Liver (tissue), 9 donors: Measurements from ENCODE around the gene PODN. TPM values are rescaled to one million over a fixed set of nuclear protein-coding genes. Genes with fewer than 3 reads are reported as not detected.

ENCODE experiments used
- DNase-seq: peaks from one replicate; pipeline ENCODE4 v3.0.0-alpha.2; 2017; ENCODE audit warnings: low spot score
- H3K27ac ChIP-seq, 2 donors: one replicate each; pipeline ENCODE4 v1.7.0; 2013; ENCODE audit warnings: inconsistent platforms in 2 of 2, low read length in 2 of 2, control low read depth in 1 of 2, low read depth in 1 of 2, mild to moderate bottlenecking in 1 of 2
- H3K27me3 ChIP-seq, 4 donors: one replicate each; pipeline versions ENCODE4 v1.6.1 to v1.7.0; 2013; ENCODE audit warnings: low read length in 3 of 4, inconsistent platforms in 1 of 4, mild to moderate bottlenecking in 1 of 4, moderate library complexity in 1 of 4; ENCODE audit not compliant: control insufficient read depth in 4 of 4, insufficient read depth in 4 of 4
- H3K36me3 ChIP-seq, 4 donors: one replicate each; pipeline versions ENCODE4 v1.6.1 to v1.7.0; 2013; ENCODE audit warnings: low read length in 3 of 4, mild to moderate bottlenecking in 3 of 4, low read depth in 1 of 4, moderate library complexity in 1 of 4; ENCODE audit not compliant: control insufficient read depth in 4 of 4, insufficient read depth in 3 of 4
- H3K4me1 ChIP-seq, 4 donors: one replicate each; pipeline versions ENCODE4 v1.6.1 to v1.7.0; 2013; ENCODE audit warnings: low read length in 3 of 4, mild to moderate bottlenecking in 3 of 4, moderate library complexity in 1 of 4; ENCODE audit not compliant: control insufficient read depth in 4 of 4, insufficient read depth in 4 of 4
- H3K4me3 ChIP-seq, 3 donors: one replicate each; pipeline versions ENCODE4 v1.6.1 to v1.7.0; 2013; ENCODE audit warnings: low read length in 3 of 3, control low read depth in 1 of 3, low read depth in 1 of 3, mild to moderate bottlenecking in 1 of 3
- H3K9ac ChIP-seq, 2 donors: one replicate each; pipeline ENCODE4 v1.7.0; 2013; ENCODE audit warnings: low read length in 2 of 2, mild to moderate bottlenecking in 2 of 2, moderate library complexity in 2 of 2, control low read depth in 1 of 2, low read depth in 1 of 2
- H3K9me3 ChIP-seq, 4 donors: one replicate each; pipeline versions ENCODE4 v1.6.1 to v1.7.0; 2013; ENCODE audit warnings: low read length in 3 of 4; ENCODE audit not compliant: control insufficient read depth in 4 of 4
- ATF3 ChIP-seq: IDR thresholded peaks from 2 replicates; pipeline ENCODE4 v1.6.1; 2016; ENCODE audit warnings: antibody characterized with exemption
- CTCF ChIP-seq: fragments of 150-350 bp; IDR thresholded peaks from 2 replicates; pipeline ENCODE4 v1.5.1; 2017; ENCODE audit warnings: improper control_type of control experiment, low read depth, low read length; ENCODE audit not compliant: missing input control
- EGR1 ChIP-seq, 2 donors: IDR thresholded peaks; 2 replicates each; pipeline ENCODE4 v1.6.1; 2016 to 2018; ENCODE audit warnings: antibody characterized with exemption in 2 of 2, low read depth in 2 of 2
- FOXA1 ChIP-seq: IDR thresholded peaks from 2 replicates; pipeline ENCODE4 v1.6.1; 2016; ENCODE audit warnings: antibody characterized with exemption
- FOXA2 ChIP-seq: IDR thresholded peaks from 2 replicates; pipeline ENCODE4 v1.6.1; 2016; ENCODE audit warnings: antibody characterized with exemption
- GABPA ChIP-seq, 2 donors: IDR thresholded peaks in 1 of 2; conservative IDR thresholded peaks in 1 of 2; 2 replicates each; pipeline ENCODE4 v1.6.1; 2016; ENCODE audit warnings: antibody characterized with exemption in 2 of 2, mild to moderate bottlenecking in 1 of 2, moderate library complexity in 1 of 2
- HNF4A ChIP-seq, 2 donors: conservative IDR thresholded peaks; 2 replicates each; pipeline ENCODE4 v1.6.1; 2016; ENCODE audit warnings: antibody characterized with exemption in 2 of 2, mild to moderate bottlenecking in 2 of 2
- HNF4G ChIP-seq: IDR thresholded peaks from 2 replicates; pipeline ENCODE4 v1.6.1; 2016; ENCODE audit warnings: antibody characterized with exemption
- JUND ChIP-seq, 2 donors: IDR thresholded peaks; 2 replicates each; pipeline ENCODE4 v1.6.1; 2016; ENCODE audit warnings: antibody characterized with exemption in 2 of 2
- MAX ChIP-seq: IDR thresholded peaks from 2 replicates; pipeline ENCODE4 v1.6.1; 2016; ENCODE audit warnings: antibody characterized with exemption
- NR2F2 ChIP-seq: IDR thresholded peaks from 2 replicates; pipeline ENCODE4 v1.6.1; 2016; ENCODE audit warnings: antibody characterized with exemption
- RAD21 ChIP-seq, 2 donors: IDR thresholded peaks; 2 replicates each; pipeline ENCODE4 v1.6.1; 2016; ENCODE audit warnings: antibody characterized with exemption in 2 of 2, mild to moderate bottlenecking in 2 of 2
- REST ChIP-seq: IDR thresholded peaks from 2 replicates; pipeline ENCODE4 v1.6.1; 2016; ENCODE audit warnings: antibody characterized with exemption, mild to moderate bottlenecking
- RXRA ChIP-seq, 2 donors: IDR thresholded peaks; 2 replicates each; pipeline ENCODE4 v1.6.1; 2017 to 2018; ENCODE audit warnings: antibody characterized with exemption in 2 of 2, mild to moderate bottlenecking in 1 of 2
- SP1 ChIP-seq: IDR thresholded peaks from 2 replicates; pipeline ENCODE4 v1.6.1; 2018; ENCODE audit warnings: antibody characterized with exemption, mild to moderate bottlenecking
- TAF1 ChIP-seq: conservative IDR thresholded peaks from 2 replicates; pipeline ENCODE4 v1.6.1; 2016; ENCODE audit warnings: antibody characterized with exemption, mild to moderate bottlenecking
- YY1 ChIP-seq: IDR thresholded peaks from 2 replicates; pipeline ENCODE4 v1.6.1; 2016; ENCODE audit warnings: antibody characterized with exemption, mild to moderate bottlenecking
- ZBTB33 ChIP-seq: IDR thresholded peaks from 2 replicates; pipeline ENCODE4 v1.6.1; 2016; ENCODE audit warnings: antibody characterized with exemption
- WGBS: extraction: QIAGEN DNeasy Blood & Tissue Kit; methylation state at CpG from one replicate; pipeline ENCODE4 v1.1.7; 2013; 5-methylcytosine and 5-hydroxymethylcytosine counted together
- polyA plus RNA-seq, 2 donors: library from polyadenylated mRNA; stranded (reverse) in 1 of 2; unstranded in 1 of 2; fragments of 200-250 nt in 1 of 2; fragments of >200 nt in 1 of 2; fragmentation: Nextera tagmentation in 1 of 2; extraction: Ambion mirVana in 1 of 2; gene quantifications; one replicate each; pipeline versions ENCODE4 v1.2.1 to v1.2.3, GENCODE V29; 2013 to 2015
- total RNA-seq, 2 donors: library from RNA; depleted of rRNA; stranded (reverse); fragments of >200 nt; gene quantifications; one replicate each; pipeline ENCODE4 v1.2.3, GENCODE V29; 2014
- donor health status: healthy.
- donor health status: healthy.
- donor health status: healthy.
- donor health status: healthy.
- donor health status: healthy.

PODN gene
- total and polyA plus RNA-seq, 4 donors: 1.9 to 10.8 (median 6.3) TPM

- H3K27me3 ChIP-seq: no peaks in the 10 kb centered on the region
- no peak overlapping the region for H3K9ac ChIP-seq
- no peak for DNase-seq
- H3K9me3 ChIP-seq: no peaks in the 10 kb centered on the region
- H3K4me3 ChIP-seq: no peak overlapping the region
- H3K27ac ChIP-seq: no peak overlapping the region
- peaks cover 0 to 4% (median under 1%) of the 10 kb centered on the region in 4 donors for H3K4me1 ChIP-seq
- H3K36me3 ChIP-seq: no peaks in the 10 kb centered on the region
- no peak for TF ChIP-seq CTCF
- WGBS: 82% methylated on average over 10 of the region's 10 CpGs
Observed at GRCh38 chr1:53125623-53126360, 63.8 kb downstream of the PODN start.

GRCh38 chr1:53126495-53126894, 64.5 kb downstream of the PODN start:
- TF ChIP-seq HNF4A (conservative IDR thresholded peaks at IDR 0.05): no peak
- TF ChIP-seq NR2F2: no peak
- no peak for TF ChIP-seq GABPA (IDR thresholded peaks at IDR 0.05 in 1 of 2, conservative IDR thresholded peaks at IDR 0.05 in 1 of 2)
- TF ChIP-seq ATF3: no peak
- no peak for TF ChIP-seq HNF4G
- no peak for TF ChIP-seq SP1
- TF ChIP-seq MAX: no peak
- TF ChIP-seq CTCF: no peak
- no peak for TF ChIP-seq RAD21 (IDR thresholded peaks at IDR 0.05)
- TF ChIP-seq REST: no peak
- TF ChIP-seq TAF1: no peak
- no peak for TF ChIP-seq FOXA2
- TF ChIP-seq ZBTB33: no peak
- TF ChIP-seq YY1: no peak
- no peak for TF ChIP-seq JUND (IDR thresholded peaks at IDR 0.05)
- TF ChIP-seq RXRA (IDR thresholded peaks at IDR 0.05): no peak
- no peak for TF ChIP-seq FOXA1
- TF ChIP-seq EGR1 (IDR thresholded peaks at IDR 0.05; ENCODE audit: low read depth in 2 of 2): no peak
- Histone ChIP-seq H3K4me1 (peaks cover 0 to 4% (median under 1%) of the 10 kb centered on the region in 4 donors), H3K27me3 (no peaks in the 10 kb centered on the region), H3K36me3 (no peaks in the 10 kb centered on the region), H3K27ac (no peak overlapping the region), H3K9me3 (no peaks in the 10 kb centered on the region), H3K4me3 (no peak overlapping the region), H3K9ac (no peak overlapping the region)
- no peak for DNase-seq
- WGBS: 91% methylated on average over 1 of the region's 1 CpG
